ENCODE results near the gene FAM168A. TPM values are rescaled to one million over a fixed set of nuclear protein-coding genes. Genes with fewer than 3 reads are reported as not detected.
A peak's percentile ranks its signal among the peaks of the same experiment; 100 is the strongest.

Gene FAM168A
- total and polyA plus RNA-seq, 9 donors, result 17.6 to 35.4 (median 24.8) TPM

DNA sequence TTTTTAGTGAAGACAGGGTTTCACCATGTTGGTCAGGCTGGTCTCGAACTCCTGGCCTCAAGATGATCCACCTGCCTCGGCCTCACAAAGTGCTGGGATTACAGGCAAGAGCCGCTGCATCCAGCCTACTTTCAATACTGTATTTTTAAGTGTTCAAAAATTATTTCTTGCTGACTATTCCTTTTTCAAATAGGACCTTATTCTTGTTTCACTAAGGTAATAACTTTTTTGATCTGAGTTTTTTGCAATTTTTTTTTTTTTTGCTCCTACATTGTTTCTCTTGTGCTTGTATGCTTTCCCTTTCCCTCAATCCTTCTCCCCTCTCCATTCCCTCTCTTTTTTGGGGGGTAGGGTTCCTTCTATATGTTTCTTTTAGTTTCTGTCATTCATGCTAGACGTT lies 73.1 kb downstream of the FAM168A start:
- Histone ChIP-seq H3K9me3 (replicated peaks; ENCODE audit: control insufficient read depth, low read depth, low read length) (no peaks in the 10 kb centered on the region), H3K36me3 (ENCODE audit: control insufficient read depth, insufficient read depth, low read length) (no peaks in the 10 kb centered on the region), H3K4me3 (ENCODE audit: low read length) (no peak overlapping the region), H3K27me3 (ENCODE audit: control insufficient read depth, insufficient read depth, low read length) (no peaks in the 10 kb centered on the region), H3K27ac (ENCODE audit: low read length) (no peak overlapping the region), H3K4me1 (ENCODE audit: control insufficient read depth, insufficient read depth, low read length) (no peaks in the 10 kb centered on the region)
- DNase-seq, result no peak
- WGBS (ENCODE audit: insufficient coverage), result no CpG with 5 or more reads among the region's 4 CpGs

DNA sequence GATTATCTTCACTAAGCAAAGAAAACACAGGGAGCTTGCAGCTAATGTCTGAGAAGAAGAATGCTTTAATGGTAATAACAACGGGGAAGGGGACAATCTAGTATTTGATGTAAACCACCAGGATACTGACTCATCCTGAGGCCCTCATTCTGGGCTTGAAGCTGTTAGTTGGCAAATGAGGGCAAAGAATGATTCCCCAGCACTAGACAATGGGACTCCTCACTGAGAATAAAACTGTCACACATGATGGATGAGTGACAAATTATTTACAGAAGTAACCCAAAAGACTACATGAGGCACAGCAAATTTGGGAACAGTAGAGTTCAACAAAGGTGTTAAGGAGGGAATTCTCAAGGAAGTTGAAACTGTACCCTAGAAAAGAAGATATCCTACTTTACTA lies 76.3 kb downstream of the FAM168A start:
- H3K4me3 ChIP-seq (ENCODE audit: low read length), result no peak overlapping the region
- H3K27ac ChIP-seq (ENCODE audit: low read length), result no peak overlapping the region
- no peaks in the 10 kb centered on the region for H3K9me3 ChIP-seq (replicated peaks; ENCODE audit: control insufficient read depth, low read depth, low read length)
- DNase-seq, result no peak
- no peaks in the 10 kb centered on the region for H3K36me3 ChIP-seq (ENCODE audit: control insufficient read depth, insufficient read depth, low read length)
- H3K27me3 ChIP-seq (ENCODE audit: control insufficient read depth, insufficient read depth, low read length), result no peaks in the 10 kb centered on the region
- H3K4me1 ChIP-seq (ENCODE audit: control insufficient read depth, insufficient read depth, low read length), result no peaks in the 10 kb centered on the region
- WGBS (ENCODE audit: insufficient coverage), result no CpG with 5 or more reads among the region's 1 CpG

DNA sequence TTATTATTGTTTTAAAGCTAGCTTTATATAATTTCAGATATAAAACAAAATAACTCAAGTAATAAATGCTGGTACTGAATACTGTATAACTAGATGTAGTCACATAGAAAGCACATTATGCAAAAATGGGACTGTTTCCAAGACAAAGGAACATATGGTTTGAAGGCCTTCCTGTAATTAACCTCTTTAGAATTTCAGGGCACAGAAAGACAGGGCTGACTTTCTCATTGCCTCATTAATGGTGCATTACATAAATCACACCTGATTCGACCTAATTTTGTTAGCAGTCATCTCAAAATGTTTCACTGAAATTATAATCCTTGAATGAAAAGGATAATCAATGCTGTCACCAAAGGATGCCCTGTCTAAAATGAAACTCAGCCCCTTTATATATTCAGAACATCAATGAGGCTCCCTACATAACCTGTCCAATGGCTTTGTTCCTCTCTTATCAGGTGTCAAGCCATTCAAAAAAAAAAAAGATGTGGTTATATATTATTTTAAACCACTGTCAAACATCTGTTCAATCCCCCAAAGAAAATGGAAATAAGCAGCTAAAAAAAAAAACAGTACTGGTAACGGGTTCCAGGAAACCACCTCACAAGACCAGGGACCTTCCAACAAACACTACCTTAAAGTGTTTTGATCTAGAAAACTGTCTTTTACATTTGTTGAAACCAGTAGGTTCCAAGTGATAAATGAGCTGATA lies 77.4 kb downstream of the FAM168A start:
- H3K4me3 ChIP-seq (ENCODE audit: low read length), result no peak overlapping the region
- H3K27ac ChIP-seq (ENCODE audit: low read length), result no peak overlapping the region
- peak; percentile 60 for DNase-seq
- no peaks in the 10 kb centered on the region for H3K27me3 ChIP-seq (ENCODE audit: control insufficient read depth, insufficient read depth, low read length)
- no peaks in the 10 kb centered on the region for H3K36me3 ChIP-seq (ENCODE audit: control insufficient read depth, insufficient read depth, low read length)
- H3K4me1 ChIP-seq (ENCODE audit: control insufficient read depth, insufficient read depth, low read length), result no peaks in the 10 kb centered on the region
- no CpG with 5 or more reads among the region's 2 CpGs for WGBS (ENCODE audit: insufficient coverage)
- H3K9me3 ChIP-seq (replicated peaks; ENCODE audit: control insufficient read depth, low read depth, low read length), result no peaks in the 10 kb centered on the region

DNA sequence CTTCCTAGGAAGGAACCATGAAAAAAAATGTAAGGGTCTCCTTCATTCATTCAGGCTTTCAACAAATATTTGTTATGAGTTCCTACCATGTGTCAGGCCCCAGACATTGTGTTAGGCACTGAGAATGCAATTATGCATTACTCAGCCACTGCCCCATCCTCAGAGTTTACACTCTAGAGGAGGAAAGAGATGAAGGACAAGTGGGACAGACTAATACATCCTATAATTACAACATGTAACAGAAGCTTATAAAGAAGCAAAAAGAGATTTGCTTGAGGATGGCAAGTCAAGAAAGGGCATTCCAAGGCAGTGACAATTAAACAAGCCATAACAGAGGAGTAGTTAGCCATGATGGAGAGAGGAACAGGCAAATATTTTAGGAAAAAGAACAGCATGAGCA lies 78.6 kb downstream of the FAM168A start:
- Histone ChIP-seq H3K27me3 (ENCODE audit: control insufficient read depth, insufficient read depth, low read length) (no peaks in the 10 kb centered on the region), H3K9me3 (replicated peaks; ENCODE audit: control insufficient read depth, low read depth, low read length) (no peaks in the 10 kb centered on the region), H3K4me3 (ENCODE audit: low read length) (no peak overlapping the region), H3K4me1 (ENCODE audit: control insufficient read depth, insufficient read depth, low read length) (no peaks in the 10 kb centered on the region), H3K36me3 (ENCODE audit: control insufficient read depth, insufficient read depth, low read length) (no peaks in the 10 kb centered on the region), H3K27ac (ENCODE audit: low read length) (no peak overlapping the region)
- no peak for DNase-seq

DNA sequence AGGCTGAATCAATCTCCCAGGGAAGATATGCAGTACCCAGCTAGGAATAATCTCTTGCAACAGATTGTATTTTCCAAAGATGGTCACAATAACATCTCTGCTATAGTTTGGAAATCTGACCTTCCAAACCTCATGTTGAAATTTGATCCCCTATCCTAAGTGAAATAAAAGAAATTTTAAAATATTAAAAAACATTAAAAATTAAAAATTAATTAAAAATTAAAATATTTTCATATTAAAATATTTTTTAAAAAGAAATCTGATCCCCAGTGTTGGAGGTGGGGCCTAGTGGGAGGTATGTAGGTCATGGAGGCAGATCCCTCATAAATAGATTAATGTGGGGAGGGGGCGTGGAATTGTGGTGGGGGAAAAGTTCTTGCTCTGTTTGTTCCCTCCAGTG lies 79.7 kb downstream of the FAM168A start:
- Histone ChIP-seq H3K27ac (ENCODE audit: low read length) (no peak overlapping the region), H3K27me3 (ENCODE audit: control insufficient read depth, insufficient read depth, low read length) (no peaks in the 10 kb centered on the region), H3K4me3 (ENCODE audit: low read length) (no peak overlapping the region), H3K9me3 (replicated peaks; ENCODE audit: control insufficient read depth, low read depth, low read length) (no peaks in the 10 kb centered on the region), H3K36me3 (ENCODE audit: control insufficient read depth, insufficient read depth, low read length) (no peaks in the 10 kb centered on the region), H3K4me1 (ENCODE audit: control insufficient read depth, insufficient read depth, low read length) (no peaks in the 10 kb centered on the region)
- DNase-seq, result no peak
- no CpG with 5 or more reads among the region's 1 CpG for WGBS (ENCODE audit: insufficient coverage)

DNA sequence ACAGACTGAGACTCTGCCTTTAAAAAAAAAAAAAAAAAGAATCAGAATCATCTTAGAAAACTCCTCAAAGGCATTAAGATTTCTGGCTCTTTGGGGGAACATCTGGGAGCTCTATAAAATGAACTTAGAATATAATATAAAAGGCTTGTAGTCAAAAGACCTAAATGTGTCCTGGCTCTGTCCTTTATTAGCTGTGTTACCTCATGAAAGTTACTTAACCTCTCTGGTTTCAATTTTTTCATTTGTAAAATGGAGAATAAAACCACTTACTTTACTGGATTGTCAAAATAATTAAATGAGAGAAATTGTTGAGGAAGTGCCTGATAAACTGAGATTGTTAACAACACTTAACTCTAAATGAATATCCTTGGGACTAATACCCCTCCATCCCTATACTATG lies 81.8 kb downstream of the FAM168A start:
- no peak for DNase-seq

DNA sequence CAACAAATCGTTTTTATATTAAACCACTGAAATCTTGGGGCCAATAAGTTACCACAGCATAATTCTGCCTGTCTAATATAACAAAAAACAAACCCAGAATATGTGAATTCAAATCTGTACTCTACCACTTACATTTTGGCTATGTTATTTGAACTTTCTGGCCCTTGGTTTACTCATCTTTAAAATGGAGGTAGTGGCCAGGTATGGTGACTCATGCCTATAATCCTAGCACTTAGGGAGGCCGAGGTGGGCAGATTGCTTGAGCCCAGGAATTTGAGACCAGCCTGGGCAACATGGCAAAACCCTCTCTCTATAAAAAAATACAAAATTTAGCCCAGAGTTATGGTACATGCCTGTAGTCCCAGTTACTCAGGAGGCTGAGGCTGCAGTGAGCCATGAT lies 84.2 kb downstream of the FAM168A start:
- Histone ChIP-seq H3K4me3 (ENCODE audit: low read length) (no peak overlapping the region), H3K36me3 (ENCODE audit: control insufficient read depth, insufficient read depth, low read length) (no peaks in the 10 kb centered on the region), H3K27ac (ENCODE audit: low read length) (no peak overlapping the region), H3K9me3 (replicated peaks; ENCODE audit: control insufficient read depth, low read depth, low read length) (no peaks in the 10 kb centered on the region), H3K4me1 (ENCODE audit: control insufficient read depth, insufficient read depth, low read length) (no peaks in the 10 kb centered on the region), H3K27me3 (ENCODE audit: control insufficient read depth, insufficient read depth, low read length) (no peaks in the 10 kb centered on the region)
- no CpG with 5 or more reads among the region's 2 CpGs for WGBS (ENCODE audit: insufficient coverage)
- DNase-seq, result no peak

More for the DNA sequence above, 81.8 kb downstream of the FAM168A start:
- Histone ChIP-seq H3K36me3 (ENCODE audit: control insufficient read depth, insufficient read depth, low read length) (no peaks in the 10 kb centered on the region), H3K4me1 (ENCODE audit: control insufficient read depth, insufficient read depth, low read length) (no peaks in the 10 kb centered on the region), H3K27ac (ENCODE audit: low read length) (no peak overlapping the region), H3K27me3 (ENCODE audit: control insufficient read depth, insufficient read depth, low read length) (no peaks in the 10 kb centered on the region), H3K9me3 (replicated peaks; ENCODE audit: control insufficient read depth, low read depth, low read length) (no peaks in the 10 kb centered on the region), H3K4me3 (ENCODE audit: low read length) (no peak overlapping the region)

DNA sequence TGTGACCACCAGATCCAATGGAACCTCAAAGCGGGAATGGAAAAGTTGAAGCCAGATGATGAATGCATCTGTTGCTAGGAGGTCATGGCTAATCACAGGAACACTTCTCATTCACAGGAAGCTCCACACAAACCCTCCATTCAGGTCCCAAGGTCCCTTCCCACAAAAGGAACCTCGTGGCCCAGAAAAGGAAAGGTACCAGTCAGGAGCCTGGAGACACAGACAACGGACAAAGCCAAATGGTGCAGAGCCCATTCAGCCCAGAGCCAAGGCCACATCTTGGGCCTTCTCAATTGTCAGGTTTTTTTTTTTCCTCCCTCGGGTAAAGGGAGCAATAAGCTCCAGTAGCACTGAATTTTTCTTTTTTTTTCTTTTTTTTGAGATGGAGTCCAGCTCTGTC lies 87.0 kb downstream of the FAM168A start:
- 67% methylated on average over 1 of the region's 4 CpGs for WGBS (ENCODE audit: insufficient coverage)
- Histone ChIP-seq H3K4me1 (ENCODE audit: control insufficient read depth, insufficient read depth, low read length) (no peaks in the 10 kb centered on the region), H3K36me3 (ENCODE audit: control insufficient read depth, insufficient read depth, low read length) (no peaks in the 10 kb centered on the region), H3K4me3 (ENCODE audit: low read length) (no peak overlapping the region), H3K9me3 (replicated peaks; ENCODE audit: control insufficient read depth, low read depth, low read length) (no peaks in the 10 kb centered on the region), H3K27me3 (ENCODE audit: control insufficient read depth, insufficient read depth, low read length) (no peaks in the 10 kb centered on the region), H3K27ac (ENCODE audit: low read length) (no peak overlapping the region)
- DNase-seq, result no peak

DNA sequence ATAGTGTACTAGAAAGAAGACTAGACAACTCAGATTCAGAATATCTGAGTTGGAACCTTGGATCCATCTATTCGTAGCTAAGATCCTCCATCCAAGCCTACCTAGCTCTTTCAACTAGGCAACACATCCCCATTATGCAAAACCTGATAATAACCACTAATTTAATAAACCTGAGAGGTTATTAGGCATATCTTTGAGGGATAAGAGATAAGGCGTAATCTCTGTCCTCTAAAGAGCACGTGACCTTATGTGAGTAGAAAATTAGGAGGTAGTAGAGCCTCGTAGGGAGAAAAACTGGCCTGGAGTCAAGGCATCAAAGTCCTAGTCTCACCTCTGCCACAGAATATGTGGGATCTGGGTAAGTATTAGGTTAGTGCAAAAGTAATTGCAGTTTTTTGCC lies 87.8 kb downstream of the FAM168A start:
- H3K4me1 ChIP-seq (ENCODE audit: control insufficient read depth, insufficient read depth, low read length), result no peaks in the 10 kb centered on the region
- WGBS (ENCODE audit: insufficient coverage), result 89% methylated on average over 3 of the region's 4 CpGs
- H3K4me3 ChIP-seq (ENCODE audit: low read length), result no peak overlapping the region
- no peaks in the 10 kb centered on the region for H3K27me3 ChIP-seq (ENCODE audit: control insufficient read depth, insufficient read depth, low read length)
- no peak for DNase-seq
- H3K9me3 ChIP-seq (replicated peaks; ENCODE audit: control insufficient read depth, low read depth, low read length), result no peaks in the 10 kb centered on the region
- no peak overlapping the region for H3K27ac ChIP-seq (ENCODE audit: low read length)
- H3K36me3 ChIP-seq (ENCODE audit: control insufficient read depth, insufficient read depth, low read length), result no peaks in the 10 kb centered on the region

DNA sequence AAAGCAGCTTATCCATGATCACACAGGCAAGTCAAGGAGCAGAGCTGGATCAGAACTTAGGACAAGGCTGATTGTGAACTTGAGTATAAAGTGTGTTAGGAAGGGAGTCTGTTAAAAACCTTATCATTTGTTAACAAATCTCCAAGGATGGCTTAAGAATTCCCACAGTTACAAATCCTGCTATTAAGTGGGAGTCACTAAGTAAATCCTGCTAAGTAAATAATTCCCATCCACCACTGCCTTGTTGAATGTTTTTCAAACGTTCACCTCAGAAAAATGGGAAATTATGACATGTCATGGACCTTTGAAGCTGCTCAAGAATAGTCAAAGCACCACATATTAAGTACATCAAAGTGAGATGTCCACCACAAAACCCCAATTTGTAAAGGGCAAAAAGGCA lies 88.7 kb downstream of the FAM168A start:
- DNase-seq, result no peak
- Histone ChIP-seq H3K4me1 (ENCODE audit: control insufficient read depth, insufficient read depth, low read length) (no peaks in the 10 kb centered on the region), H3K27ac (ENCODE audit: low read length) (no peak overlapping the region), H3K4me3 (ENCODE audit: low read length) (no peak overlapping the region), H3K9me3 (replicated peaks; ENCODE audit: control insufficient read depth, low read depth, low read length) (no peaks in the 10 kb centered on the region), H3K27me3 (ENCODE audit: control insufficient read depth, insufficient read depth, low read length) (no peaks in the 10 kb centered on the region), H3K36me3 (ENCODE audit: control insufficient read depth, insufficient read depth, low read length) (no peaks in the 10 kb centered on the region)
- WGBS (ENCODE audit: insufficient coverage), result no CpG with 5 or more reads among the region's 1 CpG
